ENCODE data around the gene OOSP1.
"Not testable (repeated sequence)": the region's sequence is repeated elsewhere in the genome, so short reads cannot be mapped to it uniquely, and the experiment has no call there.

Gene OOSP1

DNA sequence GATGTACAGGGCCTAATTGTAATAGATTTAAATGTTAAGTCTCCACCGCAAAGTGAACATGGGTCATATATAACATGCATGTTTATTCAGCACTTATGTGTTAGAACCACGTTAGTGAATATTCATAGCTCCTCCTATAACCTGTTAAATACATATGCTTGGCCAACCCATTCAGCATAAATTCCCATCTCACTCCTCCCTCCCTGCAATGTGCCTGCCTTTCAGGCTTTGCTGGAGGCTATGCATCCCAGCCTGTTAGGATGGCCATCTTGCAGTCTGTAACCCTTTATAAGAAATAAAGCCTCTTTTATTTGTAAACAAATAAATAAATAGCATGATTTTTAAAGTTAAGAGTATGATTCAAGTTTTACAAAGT lies 23.9 kb downstream of the OOSP1 start:
- no peak for DNase-seq

DNA sequence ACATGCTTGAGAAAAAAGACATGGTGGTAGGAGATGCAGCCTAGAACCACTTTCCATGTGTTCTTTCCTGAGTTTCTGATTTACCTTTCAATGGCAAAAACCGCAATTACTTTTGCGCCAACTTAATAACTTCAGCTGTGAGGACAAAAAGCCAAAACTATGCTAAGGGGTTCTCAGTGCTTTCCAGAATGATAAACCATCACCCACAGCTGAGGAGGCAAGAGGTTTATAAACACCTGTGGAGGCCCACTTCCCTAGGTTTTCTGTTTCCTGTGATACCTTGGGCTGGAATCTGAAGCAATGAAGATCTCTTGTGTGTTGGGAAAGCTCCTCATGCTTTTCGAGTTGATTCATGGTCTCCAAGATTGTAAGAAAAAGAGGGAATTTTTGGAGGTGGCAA lies 25.5 kb downstream of the OOSP1 start, which contains the start of gene OOSP4A:
OOSP4A (plus strand) TSS at position 301 of the 400 bp plus-strand sequence; CDS start at position 301, 0 bp downstream.
- DNase-seq, result no peak

DNA sequence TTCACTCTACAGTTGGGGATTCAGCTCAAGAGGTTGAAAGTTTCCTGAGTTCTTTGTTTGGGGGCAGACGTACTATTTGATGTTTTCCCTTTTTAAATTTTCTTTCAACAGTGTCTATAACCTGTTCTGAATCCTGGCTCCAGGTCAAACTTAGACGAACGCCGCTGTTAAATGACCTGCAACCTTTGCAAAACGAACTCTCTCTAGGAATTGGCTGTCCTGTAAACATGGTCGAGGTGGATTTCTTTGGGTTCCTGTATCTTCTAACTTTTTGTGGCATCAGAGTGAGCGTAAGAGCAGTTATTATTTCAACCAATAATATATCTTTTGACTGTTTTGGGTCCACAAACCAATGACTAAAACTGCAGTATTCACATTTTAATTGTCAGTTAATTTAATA lies 27.2 kb downstream of the OOSP1 start:
- no peak for DNase-seq

DNA sequence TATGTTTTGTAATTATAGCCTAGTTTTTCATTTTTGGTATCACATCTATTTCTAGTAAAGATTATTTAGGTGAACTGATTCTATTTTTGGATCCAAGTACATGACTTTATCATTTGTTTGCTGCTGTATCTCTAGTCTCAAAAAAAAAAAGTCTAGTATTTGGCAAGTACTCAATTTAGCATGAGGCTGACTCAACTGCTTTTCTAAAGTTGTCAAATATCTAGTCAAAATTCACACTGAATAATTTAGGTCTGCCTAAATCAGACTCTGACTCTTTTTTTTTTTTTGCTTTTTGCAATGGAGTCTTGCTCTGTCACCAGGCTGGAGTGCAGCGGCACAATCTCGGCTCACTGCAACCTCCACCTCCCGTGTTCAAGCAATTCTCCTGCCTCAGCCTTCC lies 28.0 kb downstream of the OOSP1 start:
- no peak for DNase-seq

DNA sequence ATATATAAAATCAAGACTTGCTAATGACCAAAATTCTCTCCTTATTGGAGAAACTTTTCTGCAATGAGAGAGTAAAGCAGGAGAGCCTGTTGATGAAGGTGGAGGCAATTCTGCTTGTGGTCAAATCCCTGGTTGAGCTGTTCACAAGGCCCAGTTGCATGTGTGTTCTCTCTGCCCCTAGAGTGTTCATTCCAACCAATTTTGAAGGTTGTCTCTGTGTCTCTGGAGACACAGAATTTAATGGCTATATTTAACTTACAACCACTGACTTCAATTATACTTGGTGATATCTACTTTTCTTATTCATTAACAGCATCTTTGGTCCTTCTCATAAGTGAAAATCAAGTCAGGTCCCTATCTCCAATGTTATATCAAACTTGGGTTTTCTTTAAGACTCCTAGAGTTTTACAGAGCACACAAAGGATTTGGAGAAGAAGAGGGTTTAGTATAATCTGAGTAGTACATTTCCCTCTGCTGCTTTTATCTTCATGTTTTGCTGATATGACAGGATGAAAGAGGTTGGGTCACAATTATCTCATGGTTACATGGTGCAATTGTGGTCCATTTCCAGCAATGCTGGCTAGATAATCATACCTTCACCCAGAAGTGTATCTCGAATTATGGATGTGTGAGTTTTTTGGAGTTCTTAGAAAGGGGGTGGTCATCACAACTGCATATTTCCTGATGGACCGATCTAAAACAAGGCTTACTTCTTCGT lies 29.6 kb downstream of the OOSP1 start:
- DNase-seq, result no peak

DNA sequence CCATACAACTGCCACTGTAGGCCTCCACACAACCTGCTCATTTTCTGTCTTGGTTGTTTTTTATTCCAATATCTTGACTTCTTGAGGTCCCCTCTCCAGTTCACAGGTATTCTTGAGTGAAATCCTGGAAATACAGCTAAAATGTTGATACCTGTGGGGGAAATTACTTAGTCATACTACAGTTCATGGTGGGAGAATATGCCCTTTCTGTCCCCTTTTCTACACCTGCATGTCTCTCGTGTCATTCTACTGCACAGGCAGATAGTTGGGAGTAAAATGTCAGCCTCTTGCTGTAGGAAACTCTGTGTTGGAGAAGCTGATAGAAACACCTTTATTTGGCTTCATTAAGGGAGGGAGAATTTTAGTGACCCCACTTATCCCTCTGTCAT lies 30.2 kb downstream of the OOSP1 start:
- DNase-seq, result no peak

DNA sequence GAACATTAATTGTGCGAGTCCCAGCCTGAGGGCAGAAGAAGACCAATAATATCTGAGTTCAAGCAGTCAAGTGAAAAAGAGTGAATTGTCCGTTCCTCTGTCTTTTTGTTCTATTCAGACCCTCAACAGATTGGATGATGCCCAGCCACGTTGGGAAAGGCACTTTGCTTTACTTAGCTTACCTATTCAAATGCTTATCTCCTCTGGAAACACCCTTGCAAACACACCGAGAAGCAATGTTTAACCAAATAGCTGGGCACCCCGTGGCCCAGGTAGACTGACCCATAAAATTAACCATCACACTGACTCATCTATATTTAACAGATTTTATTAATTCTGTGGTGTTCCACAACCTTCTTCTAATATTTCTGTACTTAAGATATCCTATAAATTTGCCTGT lies 34.9 kb downstream of the OOSP1 start:
- DNase-seq, result no peak

DNA sequence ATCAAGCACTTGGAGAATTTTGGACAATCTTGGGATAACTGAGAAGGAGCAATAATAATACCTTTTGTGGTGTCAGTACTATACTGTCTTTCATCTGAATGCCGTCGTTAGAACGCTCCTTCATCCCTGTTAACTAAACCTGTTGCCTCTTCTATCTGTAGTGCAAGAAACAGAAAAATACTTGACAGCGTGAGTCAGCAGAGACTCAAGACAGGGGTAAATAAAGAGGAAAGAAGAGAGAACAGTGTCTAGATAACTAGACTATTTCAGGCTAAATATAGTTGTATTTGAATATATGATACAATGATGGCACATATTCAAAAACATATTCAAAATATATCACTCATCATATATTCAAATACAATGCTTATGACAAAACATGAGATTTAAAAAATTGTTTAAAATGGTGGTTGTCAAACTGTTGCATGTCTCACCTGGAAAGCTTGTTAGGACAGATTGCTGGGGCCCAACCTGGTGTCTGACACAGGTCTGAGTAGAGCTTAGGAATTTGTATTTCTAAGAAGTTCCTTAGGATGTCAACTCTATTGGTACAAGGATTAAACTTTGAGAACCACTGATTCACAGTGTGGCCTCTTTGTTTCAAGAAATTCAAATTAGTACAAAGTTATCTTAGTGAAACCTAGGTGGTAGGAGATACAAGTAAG lies 43.0 kb downstream of the OOSP1 start:
- DNase-seq, result no peak

DNA sequence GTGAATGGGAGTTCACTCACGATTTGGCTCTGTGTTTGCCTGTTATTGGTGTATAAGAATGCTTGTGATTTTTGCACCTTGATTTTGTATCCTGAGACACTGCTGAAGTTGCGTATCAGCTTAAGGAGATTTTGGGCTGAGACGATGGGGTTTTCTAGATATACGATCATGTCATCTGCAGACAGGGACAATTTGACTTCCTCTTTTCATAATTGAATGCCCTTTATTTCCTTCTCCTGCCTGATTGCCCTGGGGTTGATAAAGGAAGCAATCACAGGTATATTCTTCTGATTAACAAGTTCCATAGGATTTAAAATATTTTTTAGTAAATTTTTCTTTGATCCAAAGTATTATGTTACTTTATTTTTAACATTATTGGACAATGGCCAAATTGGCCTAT lies 43.8 kb downstream of the OOSP1 start:
- not testable (repeated sequence) for DNase-seq

DNA sequence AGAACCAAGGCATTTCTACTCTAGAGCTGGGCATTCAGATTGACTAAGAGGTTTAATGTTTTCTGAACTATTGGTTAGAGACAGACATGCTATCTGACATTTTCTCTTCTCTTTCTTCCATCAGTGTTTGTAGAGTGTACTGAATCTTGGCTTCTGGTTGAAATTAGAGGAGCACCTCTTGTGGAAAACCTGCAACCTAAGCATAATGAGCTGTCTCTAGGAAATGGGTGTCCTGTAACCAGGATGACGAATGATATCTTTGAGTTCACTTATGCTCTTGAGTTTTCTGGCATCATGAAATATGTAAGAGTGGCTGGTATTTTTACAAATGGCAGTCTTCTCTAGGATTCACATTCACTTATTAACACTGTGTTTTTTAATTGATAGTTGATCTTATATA lies 45.0 kb downstream of the OOSP1 start:
- no peak for DNase-seq

DNA sequence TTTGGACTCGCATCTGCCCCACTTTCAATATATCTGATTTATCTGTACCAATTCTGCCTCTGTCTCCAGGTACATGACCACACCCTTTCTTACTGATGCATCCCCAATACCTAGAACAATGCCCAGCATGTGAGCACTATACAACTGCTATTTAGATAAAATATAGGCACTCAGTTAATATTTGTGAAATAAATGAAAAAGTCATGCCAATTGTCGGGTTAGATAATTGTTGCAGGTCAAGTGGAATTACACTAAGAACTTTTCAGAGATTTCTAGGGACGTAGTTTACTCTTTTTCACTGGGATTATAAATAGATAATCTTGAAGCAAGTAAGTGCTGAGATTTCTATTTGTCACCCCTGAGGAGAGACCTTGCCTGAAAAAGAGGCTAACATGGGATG lies 46.1 kb downstream of the OOSP1 start:
- no peak for DNase-seq

DNA sequence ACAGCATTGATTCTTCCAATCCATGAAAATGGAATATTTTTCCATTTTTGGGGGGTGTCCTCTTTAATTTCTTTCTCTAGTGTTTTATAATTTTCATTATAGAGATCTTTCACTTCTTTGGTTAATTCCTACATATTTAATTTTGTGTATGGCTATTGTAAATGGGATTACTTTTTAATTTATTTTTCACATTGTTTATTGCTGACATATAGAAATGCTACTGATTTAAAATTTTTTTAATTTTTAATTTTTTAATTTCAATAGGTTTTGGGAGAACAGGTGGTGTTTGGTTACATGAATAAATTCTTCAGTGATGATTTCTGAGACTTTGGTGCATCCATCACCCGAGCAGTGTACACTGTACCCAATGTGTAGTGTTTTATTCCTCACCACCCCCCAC lies 52.2 kb downstream of the OOSP1 start:
- DNase-seq, result no peak

DNA sequence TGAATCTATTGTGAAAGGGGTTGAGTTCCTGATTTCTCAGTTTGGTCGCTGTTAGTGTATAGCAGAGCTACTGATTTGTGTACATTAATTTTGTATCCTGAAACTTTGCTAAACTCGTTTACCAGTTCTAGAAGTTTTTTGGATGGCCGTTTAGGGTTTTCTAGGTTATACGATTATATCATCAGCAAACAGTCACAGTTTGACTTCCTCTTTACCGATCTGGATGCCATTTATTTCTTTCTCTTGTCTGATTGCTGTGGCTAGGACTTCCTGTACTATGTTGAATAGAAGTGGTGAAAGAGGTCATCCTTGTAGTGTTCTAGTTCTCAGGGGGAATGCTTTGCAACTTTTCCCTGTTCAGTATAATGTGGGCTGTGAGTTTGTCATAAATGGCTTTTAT lies 54.2 kb downstream of the OOSP1 start:
- no peak for DNase-seq

DNA sequence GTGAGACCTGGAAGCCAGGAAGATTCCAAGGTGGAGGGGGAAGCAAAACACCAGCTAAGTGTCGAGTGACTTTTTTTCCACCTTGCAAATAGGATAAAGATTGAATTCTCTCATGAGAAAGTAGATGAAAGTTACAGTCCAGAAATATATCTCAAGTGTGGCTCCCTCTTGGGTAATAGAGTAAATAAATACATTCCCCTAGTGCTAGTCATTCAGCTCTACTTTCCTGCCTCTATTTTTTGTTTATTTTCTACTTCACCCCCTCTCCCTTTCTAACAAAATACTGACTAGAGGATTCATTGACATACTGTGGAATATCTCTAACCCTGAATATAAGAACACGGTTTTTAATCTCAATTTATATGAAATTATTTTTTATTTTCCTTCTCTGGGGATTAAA lies 59.6 kb downstream of the OOSP1 start:
- DNase-seq, result no peak

DNA sequence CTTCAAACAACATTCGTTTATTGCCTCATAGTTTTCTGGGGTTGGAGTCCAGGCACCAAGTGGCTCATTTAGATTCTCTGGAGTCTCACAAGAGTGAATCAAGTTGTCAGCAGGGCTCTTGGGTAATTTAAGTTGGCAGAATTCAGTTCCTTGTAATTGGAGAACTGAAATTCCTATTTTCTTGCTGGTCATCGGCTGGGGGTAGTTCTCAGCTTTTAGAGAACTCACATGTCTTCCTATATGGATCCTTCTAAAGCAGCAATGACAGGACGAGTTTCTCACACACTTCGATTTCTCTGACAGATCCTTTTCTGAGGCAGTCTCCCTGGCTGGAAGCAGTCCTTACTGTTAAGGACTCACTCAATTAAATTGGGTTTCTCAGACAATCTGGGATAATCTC lies 61.5 kb downstream of the OOSP1 start:
- DNase-seq, result no peak

DNA sequence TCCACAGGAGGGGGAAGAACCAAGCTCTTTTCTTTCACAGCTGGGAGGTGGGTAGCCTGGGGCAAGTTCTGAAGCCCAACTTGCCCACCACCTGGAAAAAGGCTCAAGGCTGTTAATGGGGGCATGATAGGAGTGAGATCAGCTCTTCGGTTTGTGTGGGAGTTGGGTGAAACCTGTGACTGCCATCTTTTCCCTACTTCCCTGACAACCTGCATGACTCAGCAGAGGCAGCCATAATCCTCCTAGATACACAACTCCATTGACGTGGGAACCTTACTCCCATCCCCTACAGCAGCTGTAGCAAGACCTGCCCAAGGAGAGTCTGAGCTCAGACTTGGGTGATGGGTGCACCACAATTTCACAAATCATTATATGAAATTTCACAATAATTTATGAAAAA lies 65.5 kb downstream of the OOSP1 start:
- DNase-seq, result no peak

DNA sequence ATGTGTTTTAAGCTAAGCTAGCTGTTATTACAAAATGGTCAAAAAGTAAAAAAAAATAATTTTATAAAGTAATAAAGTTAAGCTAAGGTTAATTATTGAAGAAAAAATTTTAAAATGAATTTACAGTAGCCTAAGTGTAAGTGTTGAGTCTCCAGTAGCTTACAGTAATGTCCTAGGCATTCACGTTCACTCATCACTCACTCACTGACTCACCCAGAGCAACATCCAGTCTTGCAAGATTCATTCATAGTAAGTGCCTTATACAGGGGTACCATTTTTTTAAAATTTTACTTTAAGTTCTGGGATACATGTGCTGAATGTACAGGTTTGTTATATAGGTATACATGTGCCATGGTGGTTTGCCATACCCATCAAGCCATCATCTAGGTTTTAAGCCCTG lies 67.1 kb downstream of the OOSP1 start:
- no peak for DNase-seq

All from NCI-H526 treated with DMSO at 0.1 percent for 48 hours (cell line).